ENCODE results near the gene NUBP2. TPM values are rescaled to one million over a fixed set of nuclear protein-coding genes. Genes with fewer than 3 reads are reported as not detected.
A peak's percentile ranks its signal among the peaks of the same experiment; 100 is the strongest.

The NUBP2 gene
- total RNA-seq, 4 donors from 2014 or later, result 55.4 to 115 (median 90.8) TPM

DNA sequence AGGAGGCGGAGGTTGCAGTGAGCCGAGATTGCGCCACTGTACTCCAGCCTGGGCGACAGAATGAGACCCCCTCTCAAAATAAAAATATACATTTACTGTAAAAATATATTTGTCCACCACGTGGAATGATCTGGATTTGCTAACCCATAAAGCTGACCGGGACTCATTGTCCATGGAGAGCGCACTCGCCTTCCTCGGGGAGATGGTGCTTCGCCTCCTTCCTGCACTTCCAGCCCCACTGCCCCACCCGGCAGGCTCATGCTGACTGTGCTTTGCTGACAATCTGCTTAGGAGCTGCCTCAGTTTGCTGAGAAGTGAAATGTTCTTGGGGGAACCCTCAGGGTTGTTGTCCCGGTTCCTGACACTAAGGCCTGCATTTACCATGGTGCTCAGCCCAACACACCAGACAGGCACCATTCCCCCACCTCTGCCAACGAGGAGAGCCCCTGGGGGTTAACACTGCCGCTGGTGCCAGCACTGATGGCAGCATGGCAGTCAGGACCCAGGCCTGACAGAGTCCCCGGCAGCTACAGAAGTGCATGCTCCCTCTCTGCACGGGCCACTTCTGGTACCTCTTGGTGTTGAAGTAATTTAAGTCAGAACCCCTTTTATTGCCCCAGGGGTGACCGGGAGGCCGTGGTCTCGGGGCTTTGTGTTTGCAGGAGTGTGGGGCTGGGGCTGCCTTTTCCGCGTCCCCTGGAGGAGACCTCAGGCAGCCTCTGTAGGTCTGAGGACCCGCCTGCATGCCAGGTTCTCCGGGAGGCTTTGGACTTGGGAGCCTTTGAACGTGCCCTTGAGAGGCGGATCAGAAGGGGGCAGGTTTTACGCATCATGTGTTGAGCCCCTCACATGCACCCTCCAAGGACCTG is 2.5 kb downstream of the NUBP2 start:
- Histone ChIP-seq H3K9me3 (no peaks in the 10 kb centered on the region), H3K27me3 (no peaks in the 10 kb centered on the region), H3K36me3 (peaks cover 35% of the 10 kb centered on the region), H3K27ac (no peak overlapping the region), H3K4me1 (peaks cover 65% of the 10 kb centered on the region), H3K4me3 (no peak overlapping the region)
- no peak for DNase-seq (ENCODE audit: low spot score in 2 of 2)
- WGBS, result 83% methylated on average over 21 of the region's 26 CpGs
- TF ChIP-seq EP300 (IDR thresholded peaks at IDR 0.05), result no peak
- TF ChIP-seq POLR2A (IDR thresholded peaks at IDR 0.05), result no peak
- no peak for TF ChIP-seq POLR2AphosphoS5 (IDR thresholded peaks at IDR 0.05)
- TF ChIP-seq, protein P1, sequence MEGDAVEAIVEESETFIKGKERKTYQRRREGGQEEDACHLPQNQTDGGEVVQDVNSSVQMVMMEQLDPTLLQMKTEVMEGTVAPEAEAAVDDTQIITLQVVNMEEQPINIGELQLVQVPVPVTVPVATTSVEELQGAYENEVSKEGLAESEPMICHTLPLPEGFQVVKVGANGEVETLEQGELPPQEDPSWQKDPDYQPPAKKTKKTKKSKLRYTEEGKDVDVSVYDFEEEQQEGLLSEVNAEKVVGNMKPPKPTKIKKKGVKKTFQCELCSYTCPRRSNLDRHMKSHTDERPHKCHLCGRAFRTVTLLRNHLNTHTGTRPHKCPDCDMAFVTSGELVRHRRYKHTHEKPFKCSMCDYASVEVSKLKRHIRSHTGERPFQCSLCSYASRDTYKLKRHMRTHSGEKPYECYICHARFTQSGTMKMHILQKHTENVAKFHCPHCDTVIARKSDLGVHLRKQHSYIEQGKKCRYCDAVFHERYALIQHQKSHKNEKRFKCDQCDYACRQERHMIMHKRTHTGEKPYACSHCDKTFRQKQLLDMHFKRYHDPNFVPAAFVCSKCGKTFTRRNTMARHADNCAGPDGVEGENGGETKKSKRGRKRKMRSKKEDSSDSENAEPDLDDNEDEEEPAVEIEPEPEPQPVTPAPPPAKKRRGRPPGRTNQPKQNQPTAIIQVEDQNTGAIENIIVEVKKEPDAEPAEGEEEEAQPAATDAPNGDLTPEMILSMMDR (IDR thresholded peaks at IDR 0.05), result no peak

DNA sequence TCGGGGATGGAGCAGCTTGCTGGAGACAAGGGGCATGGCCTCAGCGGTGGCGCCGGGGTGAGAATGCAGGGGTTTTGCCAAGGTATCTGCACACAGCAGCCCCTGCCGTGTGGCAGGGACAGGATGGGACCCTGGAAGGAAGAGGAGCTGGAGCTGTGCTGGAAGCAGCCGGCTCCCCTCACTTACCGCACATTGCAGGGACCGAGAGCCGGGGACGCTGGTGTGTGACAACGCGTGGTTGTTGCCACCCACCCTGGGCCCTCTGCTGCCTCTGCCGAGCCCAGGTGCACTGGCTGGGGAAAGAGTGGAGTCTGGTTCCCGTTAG is 3.0 kb downstream of the NUBP2 start:
- TF ChIP-seq POLR2AphosphoS5 (IDR thresholded peaks at IDR 0.05) (no peak), EP300 (IDR thresholded peaks at IDR 0.05) (no peak), POLR2A (IDR thresholded peaks at IDR 0.05) (no peak)
- TF ChIP-seq, protein P1 (IDR thresholded peaks at IDR 0.05), result no peak
- no peak overlapping the region for H3K27ac ChIP-seq
- DNase-seq (ENCODE audit: low spot score in 2 of 2), result no peak
- H3K9me3 ChIP-seq, result no peaks in the 10 kb centered on the region
- H3K4me1 ChIP-seq, result peaks cover 61% of the 10 kb centered on the region
- no peak overlapping the region for H3K4me3 ChIP-seq
- peaks cover 39% of the 10 kb centered on the region for H3K36me3 ChIP-seq
- H3K27me3 ChIP-seq, result no peaks in the 10 kb centered on the region
- WGBS, result no CpG with 5 or more reads among the region's 14 CpGs

DNA sequence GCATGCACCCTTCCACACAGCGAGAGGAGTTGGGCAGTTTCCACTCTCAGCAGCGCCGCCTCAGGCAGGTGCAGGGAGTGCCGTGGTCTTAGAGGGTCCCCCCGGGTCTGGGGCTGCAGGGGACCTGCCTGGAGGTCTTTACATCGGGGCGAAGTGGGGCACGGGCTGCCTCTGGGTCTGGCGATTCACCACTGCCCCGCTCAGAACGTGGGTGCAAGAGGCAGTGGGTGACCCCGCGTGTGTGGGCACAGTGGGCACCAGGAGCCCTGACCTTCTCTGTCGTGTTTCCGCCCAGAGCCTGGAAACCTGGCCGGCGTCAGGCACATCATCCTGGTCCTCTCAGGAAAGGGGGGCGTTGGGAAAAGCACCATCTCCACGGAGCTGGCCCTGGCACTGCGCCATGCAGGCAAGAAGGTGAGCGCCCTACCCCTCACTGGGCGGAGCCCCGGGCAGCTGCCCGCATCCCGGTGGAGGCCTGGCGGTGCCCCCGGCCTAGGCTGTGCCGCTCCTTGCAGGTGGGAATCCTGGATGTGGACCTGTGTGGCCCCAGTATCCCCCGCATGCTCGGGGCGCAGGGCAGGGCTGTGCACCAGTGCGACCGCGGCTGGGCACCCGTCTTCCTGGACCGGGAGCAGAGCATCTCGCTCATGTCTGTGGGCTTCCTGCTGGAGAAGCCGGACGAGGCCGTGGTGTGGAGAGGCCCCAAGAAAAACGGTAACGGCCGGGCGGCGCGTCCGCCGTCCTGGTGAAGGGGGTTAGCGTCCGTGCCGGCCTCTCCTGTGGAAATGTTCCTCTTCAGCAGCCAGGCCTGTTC is 3.7 kb downstream of the NUBP2 start:
- DNase-seq (ENCODE audit: low spot score in 2 of 2), result no peak
- 84% methylated on average over 28 of the region's 51 CpGs for WGBS
- H3K9me3 ChIP-seq, result no peaks in the 10 kb centered on the region
- TF ChIP-seq EP300 (IDR thresholded peaks at IDR 0.05) (no peak), POLR2AphosphoS5 (IDR thresholded peaks at IDR 0.05) (no peak), POLR2A (IDR thresholded peaks at IDR 0.05) (no peak)
- TF ChIP-seq, protein P1 (IDR thresholded peaks at IDR 0.05), result no peak
- peaks cover 54% of the 10 kb centered on the region for H3K4me1 ChIP-seq
- H3K27me3 ChIP-seq, result no peaks in the 10 kb centered on the region
- peaks cover 45% of the 10 kb centered on the region for H3K36me3 ChIP-seq
- H3K27ac ChIP-seq, result no peak overlapping the region
- H3K4me3 ChIP-seq, result no peak overlapping the region

DNA sequence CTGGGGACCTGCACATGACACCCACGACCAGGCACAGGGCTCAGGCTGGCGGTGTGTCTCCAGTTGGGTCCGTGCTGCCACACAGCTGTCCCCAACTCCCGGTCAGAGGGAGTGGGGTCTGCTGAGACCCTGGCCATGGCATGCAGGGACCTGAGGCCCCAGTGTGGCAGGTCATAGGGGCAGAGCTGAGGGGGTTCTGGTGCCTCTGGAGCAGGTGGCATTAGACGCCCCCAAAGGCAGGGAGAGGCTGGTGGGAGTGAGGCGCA is 4.2 kb downstream of the NUBP2 start:
- DNase-seq (ENCODE audit: low spot score in 2 of 2), result peak in 1 of 2 donors; percentile 52
- no peak for TF ChIP-seq POLR2A (IDR thresholded peaks at IDR 0.05)
- TF ChIP-seq EP300 (IDR thresholded peaks at IDR 0.05), result no peak
- no peak for TF ChIP-seq POLR2AphosphoS5 (IDR thresholded peaks at IDR 0.05)
- TF ChIP-seq, protein P1 (IDR thresholded peaks at IDR 0.05), result no peak
- no peaks in the 10 kb centered on the region for H3K27me3 ChIP-seq
- H3K4me3 ChIP-seq, result no peak overlapping the region
- no peaks in the 10 kb centered on the region for H3K9me3 ChIP-seq
- peaks cover 51% of the 10 kb centered on the region for H3K36me3 ChIP-seq
- no peak overlapping the region for H3K27ac ChIP-seq
- peaks cover 50% of the 10 kb centered on the region for H3K4me1 ChIP-seq
- no CpG with 5 or more reads among the region's 6 CpGs for WGBS

Measured in suprapubic skin (tissue), 4 donors.